HEK293T (cell line): ENCODE data around the gene IFNL1.

Source experiments
- BHLHE40 ChIP-seq: fragments of 450-650 bp; IDR thresholded peaks from 2 replicates; pipeline ENCODE4 v1.6.1; 2016; ENCODE audit warnings: mild to moderate bottlenecking, moderate library complexity, borderline replicate concordance
- FOXM1 ChIP-seq: fragments of 450-650 bp; IDR thresholded peaks from 2 replicates; pipeline ENCODE4 v1.6.1; 2017; ENCODE audit warnings: mild to moderate bottlenecking, borderline replicate concordance
- LEF1 ChIP-seq: fragments of 450-650 bp; IDR thresholded peaks from 2 replicates; pipeline ENCODE4 v1.6.1; 2017; ENCODE audit warnings: mild to moderate bottlenecking, borderline replicate concordance
- NFRKB ChIP-seq: fragments of 450-650 bp; IDR thresholded peaks from 2 replicates; pipeline ENCODE4 v1.6.1; 2016; ENCODE audit warnings: mild to moderate bottlenecking, moderate library complexity
- SP1 ChIP-seq: fragments of 450-650 bp; IDR thresholded peaks from 2 replicates; pipeline ENCODE4 v1.6.1; 2017
- SUZ12 ChIP-seq: fragments of 450-650 bp; IDR thresholded peaks from 2 replicates; pipeline ENCODE4 v1.6.1; 2016; ENCODE audit warnings: mild to moderate bottlenecking

GRCh38 chr19:39325778-39326665, 29.8 kb downstream of the IFNL1 start:
- TF ChIP-seq SP1 (no peak), BHLHE40 (no peak), LEF1 (no peak), NFRKB (no peak), SUZ12 (no peak), FOXM1 (no peak)
